Gastroesophageal sphincter (tissue), 4 donors: ENCODE data around the gene ELOA. TPM values are rescaled to one million over a fixed set of nuclear protein-coding genes. Genes with fewer than 3 reads are reported as not detected.
A peak's percentile ranks its signal among the peaks of the same experiment; 100 is the strongest.
"Not testable (repeated sequence)": the region's sequence is repeated elsewhere in the genome, so short reads cannot be mapped to it uniquely, and the experiment has no call there.

ENCODE experiments used
- ATAC-seq: fragments of 150-250 bp; one replicate; pipeline ENCODE4 v1.9.1; 2016; ENCODE audit warnings: mild to moderate bottlenecking, moderate library complexity
- H3K27ac ChIP-seq, 4 donors: fragments of 200-600 bp; sonication (generic) in 3 of 4; 1 replicate in 3 of 4; 2 replicates in 1 of 4; pipeline ENCODE4 v1.5.1; 2016 to 2019
- H3K27me3 ChIP-seq: fragments of 200-600 bp; sonication (generic); one replicate; pipeline ENCODE4 v1.5.1; 2019
- H3K36me3 ChIP-seq, 2 donors: fragments of 200-600 bp; sonication (generic); one replicate each; pipeline ENCODE4 v1.5.1; 2019; ENCODE audit warnings: control low read depth in 1 of 2
- H3K4me1 ChIP-seq, 3 donors: fragments of 200-600 bp; sonication (generic); 1 replicate in 2 of 3; 2 replicates in 1 of 3; pipeline ENCODE4 v1.5.1; 2016 to 2019; ENCODE audit warnings: control low read depth in 2 of 3
- H3K4me3 ChIP-seq, 2 donors: fragments of 200-600 bp; sonication (generic); one replicate each; pipeline ENCODE4 v1.5.1; 2019; ENCODE audit warnings: mild to moderate bottlenecking in 1 of 2, moderate library complexity in 1 of 2
- H3K9me3 ChIP-seq, 3 donors: fragments of 200-600 bp; sonication (generic); one replicate each; pipeline ENCODE4 v1.5.1; 2017 to 2019; ENCODE audit warnings: control low read depth in 2 of 3
- EP300 ChIP-seq: sonication (generic); formaldehyde crosslinking; IDR thresholded peaks from one replicate; pipeline ENCODE4 v1.6.1; 2017; ENCODE audit warnings: antibody characterized with exemption, mild to moderate bottlenecking
- POLR2A ChIP-seq, 2 donors: fragments of 450-650 bp; IDR thresholded peaks; one replicate each; pipeline ENCODE4 v1.6.1; 2017; ENCODE audit warnings: antibody characterized with exemption in 2 of 2, mild to moderate bottlenecking in 2 of 2, moderate library complexity in 1 of 2
- POLR2AphosphoS5 ChIP-seq: sonication (generic); formaldehyde crosslinking; IDR thresholded peaks from one replicate; pipeline ENCODE4 v1.6.1; 2017; ENCODE audit warnings: antibody characterized with exemption
- WGBS, 2 donors: methylation state at CpG; one replicate each; pipeline ENCODE4 v1.1.5; 2018; ENCODE audit warnings: low coverage in 1 of 2; 5-methylcytosine and 5-hydroxymethylcytosine counted together
- total RNA-seq, 4 donors: library from RNA; depleted of rRNA; stranded (reverse); fragments of >200 nt; gene quantifications; one replicate each; pipeline ENCODE4 v1.1.0, GENCODE V29; 2016
- TF ChIP-seq, protein P1 (sequence below), 4 experiments: fragments of 200-600 bp in 2 of 4; fragments of 450-650 bp in 2 of 4; sonication (generic) in 1 of 4; IDR thresholded peaks; one replicate each; pipeline ENCODE4 v1.5.1; 2017 to 2019; ENCODE audit warnings: antibody characterized with exemption in 4 of 4, mild to moderate bottlenecking in 2 of 4, moderate library complexity in 2 of 4

Gene ELOA
- total RNA-seq, 4 donors from 2014 or later, result 37.8 to 41.9 (median 41.4) TPM

GRCh38 chr1:23774174-23774880, 31.1 kb downstream of the ELOA start:
- no peak for ATAC-seq
- H3K4me3 ChIP-seq, result no peak overlapping the region
- no peak overlapping the region for H3K27ac ChIP-seq
- H3K36me3 ChIP-seq, result peaks cover 0 to 23% of the 10 kb centered on the region in 2 donors
- WGBS, 2 donors, result 61 to 73% methylated on average over 4 to 6 of the region's 6 CpGs
- no peaks in the 10 kb centered on the region for H3K27me3 ChIP-seq
- H3K9me3 ChIP-seq, result no peaks in the 10 kb centered on the region
- no peak for TF ChIP-seq POLR2A (IDR thresholded peaks at IDR 0.05)
- TF ChIP-seq, protein P1, sequence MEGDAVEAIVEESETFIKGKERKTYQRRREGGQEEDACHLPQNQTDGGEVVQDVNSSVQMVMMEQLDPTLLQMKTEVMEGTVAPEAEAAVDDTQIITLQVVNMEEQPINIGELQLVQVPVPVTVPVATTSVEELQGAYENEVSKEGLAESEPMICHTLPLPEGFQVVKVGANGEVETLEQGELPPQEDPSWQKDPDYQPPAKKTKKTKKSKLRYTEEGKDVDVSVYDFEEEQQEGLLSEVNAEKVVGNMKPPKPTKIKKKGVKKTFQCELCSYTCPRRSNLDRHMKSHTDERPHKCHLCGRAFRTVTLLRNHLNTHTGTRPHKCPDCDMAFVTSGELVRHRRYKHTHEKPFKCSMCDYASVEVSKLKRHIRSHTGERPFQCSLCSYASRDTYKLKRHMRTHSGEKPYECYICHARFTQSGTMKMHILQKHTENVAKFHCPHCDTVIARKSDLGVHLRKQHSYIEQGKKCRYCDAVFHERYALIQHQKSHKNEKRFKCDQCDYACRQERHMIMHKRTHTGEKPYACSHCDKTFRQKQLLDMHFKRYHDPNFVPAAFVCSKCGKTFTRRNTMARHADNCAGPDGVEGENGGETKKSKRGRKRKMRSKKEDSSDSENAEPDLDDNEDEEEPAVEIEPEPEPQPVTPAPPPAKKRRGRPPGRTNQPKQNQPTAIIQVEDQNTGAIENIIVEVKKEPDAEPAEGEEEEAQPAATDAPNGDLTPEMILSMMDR (IDR thresholded peaks at IDR 0.05), result no peak
- TF ChIP-seq EP300, result no peak
- no peak for TF ChIP-seq POLR2AphosphoS5
- peaks cover 0 to 41% (median 9%) of the 10 kb centered on the region in 3 donors for H3K4me1 ChIP-seq

DNA sequence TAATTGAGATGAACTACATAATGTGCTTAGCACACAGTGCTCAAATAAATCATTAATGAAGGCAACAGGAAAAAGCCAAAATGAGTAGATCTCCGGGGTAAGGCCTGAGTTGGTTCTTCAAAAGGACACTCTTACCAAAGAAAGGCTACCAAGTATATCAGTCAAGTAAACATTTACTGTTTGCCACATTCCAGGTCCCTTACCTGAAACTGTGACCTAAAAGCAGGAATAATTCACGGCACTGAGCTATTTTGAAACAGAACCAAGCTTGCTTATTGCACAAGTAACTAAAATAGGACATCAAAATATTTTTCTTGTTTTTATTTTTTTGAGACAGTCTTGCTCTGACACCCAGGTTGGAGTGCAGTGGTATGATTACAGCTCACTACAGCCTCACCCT, 32.9 kb downstream of the ELOA start:
- Histone ChIP-seq H3K4me1 (peaks cover 0 to 60% (median 15%) of the 10 kb centered on the region in 3 donors), H3K27ac (no peak overlapping the region), H3K36me3 (peaks cover 0 to 21% of the 10 kb centered on the region in 2 donors), H3K9me3 (no peaks in the 10 kb centered on the region), H3K4me3 (no peak overlapping the region), H3K27me3 (no peaks in the 10 kb centered on the region)
- no peak for ATAC-seq
- TF ChIP-seq EP300, result no peak
- WGBS, 2 donors, result 79 to 90% methylated on average over 2 of the region's 2 CpGs

DNA sequence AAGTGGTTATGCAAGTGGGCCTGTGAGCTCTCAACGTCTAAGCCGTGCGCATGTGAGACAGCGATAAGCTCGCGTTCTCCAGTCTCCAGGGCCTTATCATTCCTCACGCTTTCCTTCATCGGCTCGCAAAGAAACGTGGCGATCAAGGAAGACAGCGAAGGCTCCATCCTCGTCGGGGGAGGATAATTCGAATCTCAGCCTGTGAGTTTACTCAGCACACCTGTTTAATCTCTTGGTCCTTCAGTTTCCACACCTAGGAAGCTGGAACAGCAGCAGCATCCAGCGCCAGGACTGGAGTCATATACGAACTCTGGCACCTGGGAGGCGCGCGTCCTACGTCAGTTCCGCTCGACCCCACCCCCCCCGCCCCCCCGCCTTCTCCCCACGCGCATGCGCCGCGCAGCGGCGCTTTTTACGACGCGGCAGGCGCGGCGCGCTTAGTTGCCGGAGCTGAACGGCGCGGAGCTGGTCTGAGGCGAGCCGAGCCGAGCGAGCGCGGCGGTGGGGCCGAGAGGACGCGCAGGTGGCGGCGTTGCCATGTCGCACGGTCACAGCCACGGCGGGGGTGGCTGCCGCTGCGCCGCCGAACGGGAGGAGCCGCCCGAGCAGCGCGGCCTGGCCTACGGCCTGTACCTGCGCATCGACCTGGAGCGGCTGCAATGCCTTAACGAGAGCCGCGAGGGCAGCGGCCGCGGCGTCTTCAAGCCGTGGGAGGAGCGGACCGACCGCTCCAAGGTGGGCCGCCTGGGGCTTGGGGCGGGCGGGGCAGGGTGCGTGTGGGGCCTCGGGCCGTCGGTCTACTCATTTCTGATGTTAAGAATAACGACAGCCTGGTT, 34.9 kb downstream of the ELOA start, which contains the start of gene PITHD1:
PITHD1 (plus strand) TSS at position 440 of the 836 bp plus-strand sequence; CDS start at position 538, 98 bp downstream.
- Histone ChIP-seq H3K27ac (peak within 1 kb of the TSS; percentile 76 to 95 (median 91)), H3K4me1 (peaks cover 0 to 55% (median 15%) of the 10 kb centered on the region in 3 donors), H3K4me3 (peak within 1 kb of the TSS; percentile 73 to 99), H3K36me3 (peaks cover 0 to 33% of the 10 kb centered on the region in 2 donors), H3K9me3 (no peaks in the 10 kb centered on the region), H3K27me3 (no peaks in the 10 kb centered on the region)
- peak; percentile 94 for ATAC-seq
- TF ChIP-seq EP300 (no peak), POLR2A (IDR thresholded peaks at IDR 0.05) (peak; percentile 84 to 87), POLR2AphosphoS5 (peak; percentile 72)
- TF ChIP-seq, protein P1 (IDR thresholded peaks at IDR 0.05), result peak in 1 of 4 experiments; percentile 9
- WGBS, 2 donors, result 0% methylated on average over 12 of the region's 91 CpGs; no CpG with 5 or more reads in 1 of the 2 donors

DNA sequence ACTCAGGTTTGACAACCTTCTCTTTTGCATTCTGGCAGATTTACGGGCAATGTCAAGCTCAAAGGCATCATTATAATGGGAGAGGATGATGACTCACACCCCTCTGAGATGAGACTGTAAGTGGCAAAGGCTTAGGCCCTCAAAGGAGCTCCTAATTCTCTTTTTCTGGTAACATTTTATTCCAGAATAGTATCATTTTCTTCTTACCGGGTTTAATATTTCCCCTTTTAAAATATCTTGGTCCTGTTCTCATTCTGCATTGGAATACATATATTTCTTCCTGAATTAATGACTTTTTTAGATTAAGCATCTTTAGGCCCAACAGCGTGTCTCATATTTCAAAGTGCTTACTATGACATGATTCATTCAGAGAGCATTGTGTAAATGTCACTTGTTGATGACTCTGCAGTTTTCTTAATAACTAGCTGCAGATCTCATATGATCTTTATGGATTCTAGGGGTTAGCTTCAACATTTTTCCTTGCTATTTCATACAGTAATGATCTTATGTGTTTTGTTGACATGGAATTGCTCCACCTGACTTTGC, 36.6 kb downstream of the ELOA start:
- WGBS, 2 donors, result 47 to 68% methylated on average over 2 to 3 of the region's 3 CpGs
- Histone ChIP-seq H3K27me3 (no peaks in the 10 kb centered on the region), H3K4me3 (peak overlapping the region in 1 of 2 donors; percentile 99), H3K36me3 (peaks cover 0 to 50% of the 10 kb centered on the region in 2 donors), H3K4me1 (peaks cover 0 to 55% (median 15%) of the 10 kb centered on the region in 3 donors), H3K27ac (no peak overlapping the region), H3K9me3 (no peaks in the 10 kb centered on the region)
- ATAC-seq, result no peak
- no peak for TF ChIP-seq POLR2A (IDR thresholded peaks at IDR 0.05)

DNA sequence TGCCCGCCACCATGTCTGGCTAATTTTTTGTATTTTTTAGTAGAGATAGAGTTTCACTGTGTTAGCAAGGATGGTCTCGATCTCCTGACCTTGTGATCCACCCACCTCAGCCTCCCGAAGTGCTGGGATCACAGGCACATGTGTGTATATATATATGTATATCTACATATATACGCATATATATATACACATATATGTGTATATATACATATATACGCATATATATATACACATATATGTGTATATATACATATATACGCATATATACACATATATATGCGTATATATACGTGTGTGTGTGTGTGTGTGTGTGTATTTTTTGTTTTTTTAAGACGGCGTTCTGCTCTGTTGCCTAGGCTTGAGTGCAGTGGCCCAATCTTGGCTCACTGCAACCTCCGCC, 39.9 kb downstream of the ELOA start:
- WGBS, 2 donors, result 85 to 86% methylated on average over 11 of the region's 11 CpGs
- peaks cover 0 to 34% (median 10%) of the 10 kb centered on the region in 3 donors for H3K4me1 ChIP-seq
- H3K4me3 ChIP-seq, H3K27ac ChIP-seq, H3K9me3 ChIP-seq, ATAC-seq, H3K27me3 ChIP-seq: not testable (repeated sequence)
- peaks cover 0 to 83% of the 10 kb centered on the region in 2 donors for H3K36me3 ChIP-seq

DNA sequence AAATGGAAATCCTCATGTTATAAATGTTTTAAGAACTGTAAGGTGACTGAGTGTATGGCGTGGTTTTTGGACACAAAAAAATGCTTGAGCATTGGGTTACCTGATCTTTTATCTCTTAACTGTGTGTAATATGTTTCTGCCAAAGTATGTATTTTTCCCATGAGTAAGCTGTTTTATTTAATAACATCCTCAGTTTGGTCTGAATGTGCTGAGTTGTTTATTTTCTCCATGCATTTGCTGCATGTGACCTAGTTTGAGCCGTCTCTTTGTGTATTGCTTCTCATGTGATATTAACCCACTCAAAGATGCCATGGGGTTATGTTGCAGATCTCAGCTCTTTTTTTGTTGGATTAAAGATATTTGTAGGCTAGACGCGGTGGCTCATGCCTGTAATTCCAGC, 41.6 kb downstream of the ELOA start:
- H3K27ac ChIP-seq, result no peak overlapping the region
- 40 to 57% methylated on average over 1 to 2 of the region's 4 CpGs for WGBS, 2 donors
- no peak overlapping the region for H3K4me3 ChIP-seq
- H3K9me3 ChIP-seq, result no peaks in the 10 kb centered on the region
- H3K36me3 ChIP-seq, result peaks cover 0 to 89% of the 10 kb centered on the region in 2 donors
- TF ChIP-seq POLR2A (IDR thresholded peaks at IDR 0.05), result no peak
- TF ChIP-seq, protein P1 (IDR thresholded peaks at IDR 0.05), result no peak
- H3K27me3 ChIP-seq, result no peaks in the 10 kb centered on the region
- no peak for ATAC-seq
- peaks cover 0 to 22% (median under 1%) of the 10 kb centered on the region in 3 donors for H3K4me1 ChIP-seq
